ENCODE results near the gene COL26A1.
"Not testable (repeated sequence)": the region's sequence is repeated elsewhere in the genome, so short reads cannot be mapped to it uniquely, and the experiment has no call there.

Gene COL26A1

GRCh38 chr7:101604331-101604933, 241.8 kb downstream of the COL26A1 start:
- intact Hi-C loops (cut with DNase I) = no loop called here
- DNase-seq = no peak

GRCh38 chr7:101604934-101605332, 242.3 kb downstream of the COL26A1 start:
- intact Hi-C loops (cut with DNase I); DNase-seq: not testable (repeated sequence)

GRCh38 chr7:101605611-101606497, 243.2 kb downstream of the COL26A1 start:
- intact Hi-C loops (cut with DNase I) = no loop called here

GRCh38 chr7:101606498-101606923, 243.8 kb downstream of the COL26A1 start:
- intact Hi-C loops (cut with DNase I) = no loop called here

More at GRCh38 chr7:101605611-101606497, 243.2 kb downstream of the COL26A1 start:
- DNase-seq = no peak

More at GRCh38 chr7:101606498-101606923, 243.8 kb downstream of the COL26A1 start:
- DNase-seq = no peak

Data from posterior cingulate gyrus (tissue), 11 donors.